Upper lobe of left lung (tissue), 6 donors: ENCODE measurements around the gene ALDH3B1. TPM values are rescaled to one million over a fixed set of nuclear protein-coding genes. Genes with fewer than 3 reads are reported as not detected.
"Not testable (repeated sequence)": the region's sequence is repeated elsewhere in the genome, so short reads cannot be mapped to it uniquely, and the experiment has no call there.

Experiments
- ATAC-seq, 2 donors: fragments of 200-7000 bp; cut with Tn5 transposase; one replicate each; pipeline ENCODE4 v1.9.1; 2022; ENCODE audit warnings: mild to moderate bottlenecking in 2 of 2, moderate library complexity in 2 of 2; ENCODE audit not compliant: low FRiP score in 2 of 2
- DNase-seq, 2 donors: peaks; one replicate each; pipeline ENCODE4 v3.0.0-alpha.2; 2019 to 2020
- H3K27ac ChIP-seq, 4 donors: fragments of 200-600 bp; sonication (generic); one replicate each; pipeline ENCODE4 v1.5.1; 2016 to 2019
- H3K27me3 ChIP-seq, 4 donors: fragments of 200-600 bp; sonication (generic); one replicate each; pipeline ENCODE4 v1.5.1; 2017 to 2019
- H3K36me3 ChIP-seq, 4 donors: fragments of 200-600 bp; sonication (generic); one replicate each; pipeline ENCODE4 v1.5.1; 2016 to 2019
- H3K4me1 ChIP-seq, 4 donors: fragments of 200-600 bp; sonication (generic); one replicate each; pipeline ENCODE4 v1.5.1; 2018 to 2019
- H3K4me3 ChIP-seq, 4 donors: fragments of 200-600 bp; sonication (generic); one replicate each; pipeline ENCODE4 v1.5.1; 2017 to 2019; ENCODE audit warnings: mild to moderate bottlenecking in 2 of 4, moderate library complexity in 1 of 4
- H3K9me3 ChIP-seq, 4 donors: fragments of 200-600 bp; sonication (generic); one replicate each; pipeline ENCODE4 v1.5.1; 2018 to 2019
- CTCF ChIP-seq, 6 experiments: fragments of 450-650 bp in 4 of 6; fragments of 200-600 bp in 2 of 6; sonication (generic) in 2 of 6; IDR thresholded peaks; one replicate each; pipeline ENCODE4 v1.5.1; 2016 to 2019; ENCODE audit warnings: antibody characterized with exemption in 6 of 6
- EP300 ChIP-seq, 4 donors: sonication (generic); formaldehyde crosslinking; IDR thresholded peaks; one replicate each; pipeline ENCODE4 v1.5.1; 2017; ENCODE audit warnings: antibody characterized with exemption in 4 of 4, control low read depth in 2 of 4
- POLR2A ChIP-seq, 4 donors: fragments of 450-650 bp; IDR thresholded peaks; one replicate each; pipeline ENCODE4 v1.5.1; 2016 to 2017; ENCODE audit warnings: antibody characterized with exemption in 4 of 4, mild to moderate bottlenecking in 2 of 4
- POLR2AphosphoS5 ChIP-seq, 2 donors: sonication (generic); formaldehyde crosslinking; IDR thresholded peaks; one replicate each; pipeline ENCODE4 v1.5.1; 2017; ENCODE audit warnings: antibody characterized with exemption in 2 of 2
- WGBS, 2 donors: methylation state at CpG; one replicate each; pipeline ENCODE4 v1.1.5; 2017 to 2018; 5-methylcytosine and 5-hydroxymethylcytosine counted together
- total RNA-seq, 6 donors: library from RNA; depleted of rRNA in 4 of 6; stranded (reverse); fragments of >200 nt in 4 of 6; gene quantifications; one replicate each; pipeline versions ENCODE4 v1.1.0 to v1.2.1, GENCODE V29; 2016 to 2021
- donor health status: DM: no; HTN: no; CAD: no; lungs with moderate emphysema.
- donor health status: DM: no; HTN: yes; CAD: no; lungs with severe emphysema.

Gene ALDH3B1
- total RNA-seq, 6 donors from 2014 or later = 107 to 229 (median 185) TPM

DNA sequence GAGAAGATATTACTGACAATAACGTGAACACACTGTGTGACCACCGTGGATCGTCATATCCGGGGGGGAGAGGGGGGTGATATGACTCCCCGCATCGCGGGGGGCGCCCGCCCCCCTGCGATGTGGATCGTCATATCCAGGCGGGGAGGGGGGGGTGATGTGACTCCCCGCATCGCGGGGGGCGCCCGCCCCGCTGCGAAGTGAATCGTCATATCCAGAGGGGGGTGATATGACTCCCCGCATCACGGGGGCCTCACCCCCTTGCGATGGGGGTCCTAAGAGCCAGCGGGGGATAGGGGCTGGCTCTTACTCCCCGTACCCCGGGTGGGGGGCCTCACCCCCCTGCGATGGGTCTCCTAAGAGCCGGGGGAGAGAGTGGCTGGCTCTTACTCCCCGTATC lies 26.2 kb upstream of the ALDH3B1 start:
- no peaks in the 10 kb centered on the region for H3K4me1 ChIP-seq
- H3K27ac ChIP-seq = no peak overlapping the region
- TF ChIP-seq POLR2A (IDR thresholded peaks at IDR 0.05) (no peak), CTCF (IDR thresholded peaks at IDR 0.05) (no peak), POLR2AphosphoS5 (IDR thresholded peaks at IDR 0.05) (no peak), EP300 (IDR thresholded peaks at IDR 0.05) (no peak)
- 40 to 87% methylated on average over 1 to 29 of the region's 29 CpGs for WGBS, 2 donors
- peak in 1 of 2 donors; percentile 68 for DNase-seq
- no peaks in the 10 kb centered on the region for H3K36me3 ChIP-seq
- ATAC-seq = no peak
- no peak overlapping the region for H3K4me3 ChIP-seq
- no peaks in the 10 kb centered on the region for H3K9me3 ChIP-seq
- no peaks in the 10 kb centered on the region for H3K27me3 ChIP-seq

GRCh38 chr11:67985302-67985701 lies 24.8 kb upstream of the ALDH3B1 start:
- 81 to 90% methylated on average over 6 of the region's 6 CpGs for WGBS, 2 donors
- H3K27ac ChIP-seq, H3K9me3 ChIP-seq, H3K36me3 ChIP-seq, H3K4me1 ChIP-seq, H3K4me3 ChIP-seq, H3K27me3 ChIP-seq, ATAC-seq, DNase-seq: not testable (repeated sequence)

DNA sequence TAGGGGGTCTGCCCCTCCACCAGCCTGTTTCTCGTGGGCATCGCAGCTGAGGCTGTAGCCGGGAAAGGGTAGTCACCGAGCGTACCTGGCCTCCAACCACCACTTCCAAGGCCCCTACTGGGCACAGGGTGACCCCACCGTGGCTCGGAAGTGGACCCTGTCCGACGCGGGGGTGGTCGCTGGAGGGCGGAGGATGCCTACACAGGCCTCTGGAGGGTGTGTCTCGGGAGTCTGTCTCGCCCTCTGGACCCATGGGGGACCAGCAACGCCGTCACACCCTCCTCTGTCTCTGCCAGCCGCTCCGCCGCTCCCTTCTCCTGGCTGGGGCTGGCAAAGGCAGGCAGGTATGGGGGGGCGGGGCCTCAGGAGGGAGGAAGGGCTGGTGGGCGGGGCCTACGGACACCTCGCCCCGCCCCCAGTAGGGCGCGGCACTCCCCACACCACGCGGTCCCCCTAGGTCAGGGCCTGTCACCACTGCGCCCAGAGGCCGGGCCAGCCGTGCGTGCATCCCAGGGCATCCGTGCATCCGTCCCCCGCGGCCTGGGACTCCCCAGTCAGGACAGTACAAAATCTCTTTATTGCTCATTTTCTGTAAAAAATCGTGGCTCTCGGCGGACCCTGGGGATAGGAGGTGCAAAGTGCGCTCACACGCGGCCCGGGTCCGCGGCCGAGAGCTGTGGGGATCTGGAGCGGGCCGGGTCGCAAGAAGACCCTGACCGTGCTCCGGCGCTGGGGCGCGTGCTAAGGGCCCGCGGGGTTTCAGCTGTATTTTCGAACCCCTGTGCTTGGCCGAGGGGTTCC lies 19.4 kb upstream of the ALDH3B1 start:
- peak in 1 of 2 donors; percentile 87 for DNase-seq
- not testable (repeated sequence) for H3K9me3 ChIP-seq, H3K27ac ChIP-seq, H3K36me3 ChIP-seq, ATAC-seq, H3K27me3 ChIP-seq, H3K4me3 ChIP-seq
- WGBS, 2 donors = 42% methylated on average over 37 of the region's 58 CpGs; no CpG with 5 or more reads in 1 of the 2 donors
- peaks cover 5 to 13% (median 7%) of the 10 kb centered on the region in 4 donors for H3K4me1 ChIP-seq

DNA sequence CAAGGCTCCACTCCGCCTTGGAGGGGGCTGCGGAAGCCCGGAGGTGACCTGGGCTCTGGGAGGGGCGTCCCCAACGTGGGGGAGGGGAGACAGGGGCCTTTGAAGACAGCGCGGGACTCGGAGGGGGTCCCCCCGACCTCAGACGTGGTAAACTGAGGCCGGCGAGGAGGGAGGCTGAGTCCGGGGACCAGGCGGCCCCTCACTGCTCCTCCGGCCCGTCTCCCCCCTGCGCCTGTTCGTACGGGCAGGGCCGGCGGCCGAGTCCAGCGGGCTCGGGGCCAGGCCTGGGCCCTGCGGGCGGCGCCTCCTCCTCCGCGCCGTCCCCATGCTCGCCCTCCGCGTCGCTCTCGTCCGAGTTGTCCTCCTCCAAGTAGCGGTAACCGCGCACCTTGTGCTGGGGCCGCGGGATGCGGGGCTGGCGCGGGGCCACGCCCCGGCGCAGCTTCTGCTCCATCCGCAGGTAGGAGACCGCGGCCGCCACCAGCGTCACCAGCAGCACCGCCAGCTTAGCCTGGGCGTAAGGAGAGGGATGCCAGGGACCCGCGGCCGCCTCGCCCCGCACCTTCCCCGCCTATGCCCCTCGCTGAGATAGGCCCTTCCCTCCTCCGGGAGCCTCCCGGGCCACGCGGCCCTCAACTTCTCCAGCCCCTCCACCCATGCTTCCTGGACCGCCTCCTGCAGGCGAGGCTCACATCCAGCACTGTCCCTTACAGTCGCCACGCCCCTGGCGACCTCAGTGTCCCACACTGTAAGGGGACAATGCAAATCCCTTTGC lies 18.6 kb upstream of the ALDH3B1 start:
- not testable (repeated sequence) for H3K9me3 ChIP-seq, ATAC-seq, H3K27ac ChIP-seq, H3K4me3 ChIP-seq, H3K27me3 ChIP-seq
- WGBS, 2 donors = 48 to 50% methylated on average over 13 to 52 of the region's 70 CpGs
- peak in 1 of 2 donors; percentile 84 for DNase-seq
- Histone ChIP-seq H3K4me1 (peaks cover 5 to 17% (median 7%) of the 10 kb centered on the region in 4 donors), H3K36me3 (peaks cover 0 to 11% (median 0%) of the 10 kb centered on the region in 4 donors)

DNA sequence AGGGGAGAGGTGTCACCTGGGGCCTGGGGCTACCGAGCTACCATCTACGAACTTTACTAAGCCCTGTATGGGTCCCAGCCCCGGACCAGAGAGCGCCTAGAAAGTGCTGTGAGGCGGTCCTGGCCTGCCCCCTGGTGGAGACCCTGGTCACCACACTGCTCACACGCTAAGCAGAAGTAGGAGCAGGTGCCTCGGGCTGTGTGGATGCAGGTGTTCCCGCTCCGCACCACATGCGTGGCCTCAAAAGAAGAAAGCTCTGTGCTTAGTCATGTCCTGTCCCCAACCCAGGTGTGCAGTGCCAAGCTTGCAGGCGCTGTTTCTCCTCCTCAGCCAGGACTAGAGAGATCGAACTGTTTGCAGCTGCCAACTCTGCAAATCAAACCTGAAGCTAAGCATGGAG lies 16.3 kb upstream of the ALDH3B1 start:
- not testable (repeated sequence) for DNase-seq, H3K9me3 ChIP-seq, H3K27ac ChIP-seq, H3K4me3 ChIP-seq, ATAC-seq, H3K27me3 ChIP-seq
- peak; percentile 37 to 85 (median 61) for TF ChIP-seq CTCF (IDR thresholded peaks at IDR 0.05)
- 36 to 59% methylated on average over 2 to 12 of the region's 12 CpGs for WGBS, 2 donors
- Histone ChIP-seq H3K4me1 (peaks cover 5 to 27% (median 7%) of the 10 kb centered on the region in 4 donors), H3K36me3 (peaks cover 0 to 11% (median 0%) of the 10 kb centered on the region in 4 donors)

- not testable (repeated sequence) for H3K27ac ChIP-seq, H3K4me3 ChIP-seq, DNase-seq, H3K27me3 ChIP-seq, ATAC-seq, H3K9me3 ChIP-seq
- peaks cover 0 to 12% (median 1%) of the 10 kb centered on the region in 4 donors for H3K36me3 ChIP-seq
- 96 to 100% methylated on average over 2 to 5 of the region's 5 CpGs for WGBS, 2 donors
- peaks cover 5 to 27% (median 7%) of the 10 kb centered on the region in 4 donors for H3K4me1 ChIP-seq
Observed at GRCh38 chr11:67994387-67994786, 15.7 kb upstream of the ALDH3B1 start.

GRCh38 chr11:67995129-67995528 lies 15.0 kb upstream of the ALDH3B1 start:
- DNase-seq, ATAC-seq, H3K27ac ChIP-seq, H3K9me3 ChIP-seq, H3K27me3 ChIP-seq, H3K4me3 ChIP-seq: not testable (repeated sequence)
- WGBS, 2 donors = 93% methylated on average over 2 to 3 of the region's 3 CpGs
- Histone ChIP-seq H3K36me3 (peaks cover 0 to 14% (median 1%) of the 10 kb centered on the region in 4 donors), H3K4me1 (peaks cover 5 to 27% (median 7%) of the 10 kb centered on the region in 4 donors)

DNA sequence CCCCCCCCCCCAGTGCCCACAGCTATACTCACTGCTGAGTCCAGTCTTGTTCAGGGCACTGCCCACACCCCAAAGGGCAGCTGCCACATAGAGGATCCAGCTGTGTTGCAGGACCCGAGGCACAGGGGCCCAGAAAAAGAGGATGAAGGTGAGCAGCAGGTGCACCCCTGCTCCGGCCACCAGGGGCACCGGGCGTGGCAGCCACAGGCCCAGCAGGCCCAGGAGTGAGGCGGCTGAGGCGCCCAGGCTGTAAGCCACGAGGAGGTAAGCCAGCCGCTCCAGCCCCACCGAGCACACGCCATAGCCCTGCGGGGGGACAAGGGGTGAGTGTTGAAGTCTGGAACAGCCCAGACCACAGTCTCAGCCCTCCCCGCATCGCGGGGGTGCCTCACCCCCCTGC lies 14.5 kb upstream of the ALDH3B1 start:
- Histone ChIP-seq H3K36me3 (peaks cover 0 to 14% (median 1%) of the 10 kb centered on the region in 4 donors), H3K4me1 (peaks cover 5 to 27% (median 7%) of the 10 kb centered on the region in 4 donors)
- not testable (repeated sequence) for H3K27me3 ChIP-seq, DNase-seq, H3K4me3 ChIP-seq, ATAC-seq, H3K9me3 ChIP-seq, H3K27ac ChIP-seq
- 81 to 87% methylated on average over 3 of the region's 14 CpGs for WGBS, 2 donors
